Cardiac muscle cell (in vitro differentiated cells and primary cell): ENCODE data around the gene PTPRT. TPM values are rescaled to one million over a fixed set of nuclear protein-coding genes. Genes with fewer than 3 reads are reported as not detected.

ENCODE experiments used
- DNase-seq, 2 donors: peaks; one replicate each; pipeline versions ENCODE4 v3.0.0 to v3.0.0-alpha.2; 2010 to 2017; ENCODE audit warnings: low read depth in 1 of 2, low spot score in 1 of 2
- H3K27ac ChIP-seq: fragments of 200-600 bp; sonication (generic); 2 replicates; pipeline ENCODE4 v1.5.1; 2016
- H3K27me3 ChIP-seq: fragments of 200-600 bp; sonication (generic); 2 replicates; pipeline ENCODE4 v1.6.0; 2016; ENCODE audit warnings: control low read depth
- H3K36me3 ChIP-seq: fragments of 200-600 bp; sonication (generic); 2 replicates; pipeline ENCODE4 v1.5.1; 2016; ENCODE audit warnings: control low read depth
- H3K4me1 ChIP-seq: fragments of 200-600 bp; sonication (generic); 2 replicates; pipeline ENCODE4 v1.8.1; 2017; ENCODE audit warnings: low read depth, mild to moderate bottlenecking, mixed run types
- H3K4me3 ChIP-seq: fragments of 200-600 bp; sonication (generic); 2 replicates; pipeline ENCODE4 v1.5.1; 2016; ENCODE audit warnings: mild to moderate bottlenecking
- H3K9me3 ChIP-seq: fragments of 200-600 bp; sonication (generic); 2 replicates; pipeline ENCODE4 v1.5.1; 2017; ENCODE audit warnings: low read depth, mild to moderate bottlenecking, control low read depth
- polyA plus RNA-seq: library from polyadenylated mRNA; unstranded; fragments of >200 nt; fragmentation: Nextera tagmentation; extraction: Ambion mirVana; gene quantifications from 2 replicates; pipeline ENCODE4 v1.2.1, GENCODE V29; 2016
- total RNA-seq: library from RNA; depleted of rRNA; stranded (reverse); fragments of >200 nt; gene quantifications from 2 replicates; pipeline ENCODE4 v1.2.3, GENCODE V29; 2016
- TF ChIP-seq, protein P1 (sequence below): IDR thresholded peaks from 2 replicates; pipeline ENCODE4 v1.5.1; 2012; ENCODE audit warnings: low read depth, mild to moderate bottlenecking, low read length

Gene PTPRT
- total and polyA plus RNA-seq, 2 experiments from 2014 or later = 0.30 to 1.4 TPM

DNA sequence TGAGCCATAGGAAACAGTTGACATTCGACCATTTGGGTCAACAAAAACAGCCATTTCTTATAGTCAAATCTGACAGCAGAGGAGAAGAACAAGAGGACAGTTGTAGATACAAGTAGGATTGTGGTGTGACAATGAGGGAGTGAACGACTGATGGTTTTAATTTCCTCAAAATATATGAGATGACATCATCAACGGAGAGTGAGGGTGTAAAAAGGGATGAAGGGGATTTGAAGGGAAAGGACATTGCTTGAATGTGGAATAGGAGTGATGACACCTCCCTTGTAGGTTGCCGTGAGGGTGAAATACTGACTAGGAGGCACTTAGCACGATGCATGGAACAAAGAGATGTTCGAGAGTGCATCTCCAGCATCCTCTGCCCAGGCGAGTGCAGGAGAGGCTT, 1071.7 kb downstream of the PTPRT start:
- Histone ChIP-seq H3K9me3 (no peaks in the 10 kb centered on the region), H3K27me3 (no peaks in the 10 kb centered on the region), H3K36me3 (no peaks in the 10 kb centered on the region), H3K4me3 (no peak overlapping the region), H3K27ac (no peak overlapping the region), H3K4me1 (no peaks in the 10 kb centered on the region)
- TF ChIP-seq, protein P1, sequence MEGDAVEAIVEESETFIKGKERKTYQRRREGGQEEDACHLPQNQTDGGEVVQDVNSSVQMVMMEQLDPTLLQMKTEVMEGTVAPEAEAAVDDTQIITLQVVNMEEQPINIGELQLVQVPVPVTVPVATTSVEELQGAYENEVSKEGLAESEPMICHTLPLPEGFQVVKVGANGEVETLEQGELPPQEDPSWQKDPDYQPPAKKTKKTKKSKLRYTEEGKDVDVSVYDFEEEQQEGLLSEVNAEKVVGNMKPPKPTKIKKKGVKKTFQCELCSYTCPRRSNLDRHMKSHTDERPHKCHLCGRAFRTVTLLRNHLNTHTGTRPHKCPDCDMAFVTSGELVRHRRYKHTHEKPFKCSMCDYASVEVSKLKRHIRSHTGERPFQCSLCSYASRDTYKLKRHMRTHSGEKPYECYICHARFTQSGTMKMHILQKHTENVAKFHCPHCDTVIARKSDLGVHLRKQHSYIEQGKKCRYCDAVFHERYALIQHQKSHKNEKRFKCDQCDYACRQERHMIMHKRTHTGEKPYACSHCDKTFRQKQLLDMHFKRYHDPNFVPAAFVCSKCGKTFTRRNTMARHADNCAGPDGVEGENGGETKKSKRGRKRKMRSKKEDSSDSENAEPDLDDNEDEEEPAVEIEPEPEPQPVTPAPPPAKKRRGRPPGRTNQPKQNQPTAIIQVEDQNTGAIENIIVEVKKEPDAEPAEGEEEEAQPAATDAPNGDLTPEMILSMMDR = no peak
- DNase-seq = no peak

DNA sequence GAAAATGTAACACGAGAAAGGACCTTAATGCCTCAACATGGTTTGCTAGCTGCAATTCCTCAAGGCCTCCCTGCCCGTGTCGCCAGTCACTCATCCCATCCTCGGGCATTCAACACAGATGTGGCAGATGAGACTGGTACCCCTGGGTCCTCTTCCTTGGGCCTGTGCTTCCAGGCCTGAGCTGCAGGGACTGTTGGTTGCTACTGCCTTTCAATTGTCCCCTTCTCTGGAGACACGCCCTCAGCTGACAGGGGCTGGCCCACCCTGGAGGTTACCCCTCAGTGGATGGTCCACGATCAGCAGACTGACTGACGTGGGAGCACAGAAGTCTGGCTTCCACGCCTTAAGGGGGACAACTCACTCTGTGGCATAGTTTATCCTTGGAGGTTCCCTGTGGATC, 1076.5 kb downstream of the PTPRT start:
- TF ChIP-seq, protein P1 = no peak
- no peaks in the 10 kb centered on the region for H3K9me3 ChIP-seq
- H3K27me3 ChIP-seq = no peaks in the 10 kb centered on the region
- H3K36me3 ChIP-seq = no peaks in the 10 kb centered on the region
- DNase-seq = no peak
- H3K4me3 ChIP-seq = no peak overlapping the region
- no peak overlapping the region for H3K27ac ChIP-seq
- no peaks in the 10 kb centered on the region for H3K4me1 ChIP-seq

DNA sequence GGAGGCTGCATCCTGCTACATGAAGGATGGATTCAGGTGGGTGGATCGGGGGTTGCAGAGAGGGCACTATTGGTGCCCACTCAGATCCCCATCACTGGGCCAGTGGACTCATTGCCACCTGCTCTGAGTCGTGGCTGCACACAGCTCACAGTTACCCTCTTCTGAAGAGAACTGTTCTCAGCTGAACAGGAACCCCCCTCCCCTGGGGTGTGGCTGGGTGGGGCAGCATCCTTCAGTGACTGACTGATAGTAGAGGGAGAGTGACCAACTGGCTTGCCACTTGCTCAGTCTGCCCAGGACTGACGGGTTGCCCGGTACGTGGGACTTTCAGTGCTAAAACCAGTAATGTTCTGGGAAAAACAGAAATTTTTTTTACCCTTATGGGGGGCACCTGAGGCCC, 1077.5 kb downstream of the PTPRT start:
- no peak for DNase-seq
- Histone ChIP-seq H3K9me3 (no peaks in the 10 kb centered on the region), H3K27ac (no peak overlapping the region), H3K27me3 (no peaks in the 10 kb centered on the region), H3K4me1 (no peaks in the 10 kb centered on the region), H3K4me3 (no peak overlapping the region), H3K36me3 (no peaks in the 10 kb centered on the region)
- TF ChIP-seq, protein P1 = no peak

DNA sequence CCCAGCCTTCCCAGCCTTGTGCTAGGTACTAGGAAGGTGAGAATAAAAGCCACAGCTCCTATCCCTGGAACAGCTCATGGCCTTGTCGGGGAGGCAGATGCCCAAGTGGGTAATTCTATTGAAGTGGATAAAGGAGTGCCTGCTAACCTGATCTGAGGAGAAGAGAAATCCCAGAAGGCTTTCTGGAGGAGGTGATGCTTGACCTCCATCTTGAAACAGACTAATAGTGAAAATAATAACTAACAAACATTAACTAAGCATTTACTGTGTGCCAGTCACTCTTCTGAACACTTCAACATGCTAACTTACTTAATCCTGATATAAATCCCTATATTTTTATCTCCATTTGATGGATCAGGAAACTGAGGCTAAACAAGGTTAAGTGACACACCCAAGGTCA, 1078.4 kb downstream of the PTPRT start:
- no peaks in the 10 kb centered on the region for H3K9me3 ChIP-seq
- TF ChIP-seq, protein P1 = no peak
- no peaks in the 10 kb centered on the region for H3K36me3 ChIP-seq
- no peak for DNase-seq
- no peaks in the 10 kb centered on the region for H3K4me1 ChIP-seq
- no peak overlapping the region for H3K27ac ChIP-seq
- no peaks in the 10 kb centered on the region for H3K27me3 ChIP-seq
- H3K4me3 ChIP-seq = no peak overlapping the region

DNA sequence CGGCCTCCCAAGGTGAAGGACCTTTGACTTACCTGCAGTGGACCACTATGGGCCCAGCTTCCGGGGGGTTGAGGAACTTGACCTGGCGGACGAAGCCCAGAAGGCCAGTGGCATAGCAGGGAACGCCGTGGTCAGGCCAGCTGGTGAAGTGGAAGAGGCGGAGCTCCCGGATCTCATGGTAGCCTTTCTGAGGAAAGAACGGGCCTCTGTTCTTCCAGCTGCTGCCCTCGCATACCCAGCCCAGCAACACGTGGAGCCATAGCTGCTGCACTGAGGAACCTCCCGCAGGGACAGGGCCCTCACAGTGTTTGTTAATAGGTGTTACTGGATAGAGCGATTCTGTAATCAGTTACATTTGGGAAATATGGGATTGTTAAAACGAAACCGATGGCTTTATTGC, 1079.4 kb downstream of the PTPRT start:
- Histone ChIP-seq H3K27me3 (no peaks in the 10 kb centered on the region), H3K4me3 (no peak overlapping the region), H3K4me1 (no peaks in the 10 kb centered on the region), H3K27ac (no peak overlapping the region), H3K36me3 (no peaks in the 10 kb centered on the region), H3K9me3 (no peaks in the 10 kb centered on the region)
- DNase-seq = no peak
- TF ChIP-seq, protein P1 = no peak

DNA sequence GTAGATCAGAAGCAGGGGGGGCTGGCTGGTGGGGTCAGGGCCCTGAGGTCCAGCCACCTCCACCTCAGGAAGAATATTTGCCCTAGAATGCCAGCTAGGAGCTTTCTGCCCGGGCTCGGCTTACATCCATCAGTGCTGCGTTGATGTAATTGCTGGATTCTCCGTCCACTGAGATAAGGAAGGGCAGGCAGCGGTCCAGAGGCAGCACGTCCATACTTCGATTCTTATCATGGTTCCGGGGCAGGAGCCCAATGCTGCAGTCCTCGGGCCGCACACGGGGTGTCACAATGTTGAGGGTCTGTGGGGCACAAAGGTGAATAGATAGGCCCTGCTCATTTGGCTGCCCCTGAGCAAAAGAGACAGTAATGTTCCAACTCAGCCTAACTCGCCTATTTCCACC, 1087.7 kb downstream of the PTPRT start:
- TF ChIP-seq, protein P1 = no peak
- Histone ChIP-seq H3K4me3 (no peak overlapping the region), H3K9me3 (no peaks in the 10 kb centered on the region), H3K36me3 (no peaks in the 10 kb centered on the region), H3K27ac (no peak overlapping the region), H3K4me1 (no peaks in the 10 kb centered on the region), H3K27me3 (no peaks in the 10 kb centered on the region)
- no peak for DNase-seq
